H9 (cell line): Measurements from ENCODE around the gene ARMC2. TPM values are rescaled to one million over a fixed set of nuclear protein-coding genes. Genes with fewer than 3 reads are reported as not detected.

Experiments used
- DNase-seq: peaks from one replicate; pipeline ENCODE4 v3.0.0-alpha.2; 2017
- H2AFZ ChIP-seq: one replicate; pipeline ENCODE4 v1.6.1; 2013; ENCODE audit warnings: mild to moderate bottlenecking, low read length, control low read depth, moderate library complexity
- H2AK5ac ChIP-seq: 2 replicates; pipeline ENCODE4 v1.6.1; 2013; ENCODE audit warnings: low read length, control low read depth, mixed read lengths; ENCODE audit not compliant: insufficient read length
- H2BK120ac ChIP-seq: one replicate; pipeline ENCODE4 v1.6.1; 2013; ENCODE audit warnings: low read depth, mild to moderate bottlenecking, low read length, control low read depth, inconsistent platforms; ENCODE audit not compliant: poor library complexity, severe bottlenecking
- H2BK12ac ChIP-seq: 2 replicates; pipeline ENCODE4 v1.6.1; 2013; ENCODE audit warnings: low read length, control low read depth, mixed read lengths, low read depth; ENCODE audit not compliant: insufficient read length
- H2BK15ac ChIP-seq: 2 replicates; pipeline ENCODE4 v1.6.1; 2013; ENCODE audit warnings: low read depth, low read length, control low read depth
- H2BK20ac ChIP-seq: one replicate; pipeline ENCODE4 v1.6.1; 2013; ENCODE audit warnings: low read depth, mild to moderate bottlenecking, low read length, control low read depth, inconsistent platforms; ENCODE audit not compliant: poor library complexity, severe bottlenecking
- H2BK5ac ChIP-seq: 2 replicates; pipeline ENCODE4 v1.6.1; 2013; ENCODE audit warnings: low read length, control low read depth, mixed read lengths; ENCODE audit not compliant: insufficient read length
- H3K14ac ChIP-seq: 2 replicates; pipeline ENCODE4 v1.6.1; 2013; ENCODE audit warnings: low read length, control low read depth; ENCODE audit not compliant: insufficient read depth
- H3K18ac ChIP-seq: 2 replicates; pipeline ENCODE4 v1.6.1; 2013; ENCODE audit warnings: low read depth, mild to moderate bottlenecking, mixed read lengths, low read length, control low read depth; ENCODE audit not compliant: insufficient read length
- H3K23ac ChIP-seq: 2 replicates; pipeline ENCODE4 v1.6.1; 2013; ENCODE audit warnings: low read length, control low read depth, mixed read lengths, low read depth; ENCODE audit not compliant: insufficient read length
- H3K23me2 ChIP-seq: 2 replicates; pipeline ENCODE4 v1.6.1; 2013; ENCODE audit warnings: low read depth, mild to moderate bottlenecking, mixed read lengths, low read length, control low read depth; ENCODE audit not compliant: insufficient read length, poor library complexity, severe bottlenecking
- H3K27ac ChIP-seq: 2 replicates; pipeline ENCODE4 v1.5.1; 2013; ENCODE audit warnings: low read length, control low read depth, mixed read lengths, low read depth; ENCODE audit not compliant: insufficient read length
- H3K27me3 ChIP-seq: 2 replicates; pipeline ENCODE4 v1.6.1; 2013; ENCODE audit warnings: low read length, control low read depth, inconsistent platforms; ENCODE audit not compliant: insufficient read depth
- H3K4ac ChIP-seq: 2 replicates; pipeline ENCODE4 v1.6.1; 2013; ENCODE audit warnings: low read depth, mild to moderate bottlenecking, control low read depth, inconsistent platforms, low read length, moderate library complexity
- H3K4me1 ChIP-seq: 2 replicates; pipeline ENCODE4 v1.6.1; 2013; ENCODE audit warnings: low read length, control low read depth, inconsistent platforms; ENCODE audit not compliant: insufficient read depth
- H3K4me2 ChIP-seq: 2 replicates; pipeline ENCODE4 v1.6.1; 2013; ENCODE audit warnings: low read length, control low read depth, mixed read lengths; ENCODE audit not compliant: insufficient read length, insufficient read depth
- H3K56ac ChIP-seq: 2 replicates; pipeline ENCODE4 v1.6.1; 2013; ENCODE audit warnings: low read depth, mild to moderate bottlenecking, mixed read lengths, low read length, control low read depth; ENCODE audit not compliant: insufficient read length
- H3K79me1 ChIP-seq: 2 replicates; pipeline ENCODE4 v1.6.1; 2013; ENCODE audit warnings: low read depth, mild to moderate bottlenecking, moderate library complexity, low read length, control low read depth, inconsistent platforms; ENCODE audit not compliant: insufficient read depth, poor library complexity, severe bottlenecking
- H3K79me2 ChIP-seq: 2 replicates; pipeline ENCODE4 v1.6.1; 2013; ENCODE audit warnings: low read length, control low read depth, inconsistent platforms; ENCODE audit not compliant: insufficient read depth
- H3K9ac ChIP-seq: 2 replicates; pipeline ENCODE4 v1.6.1; 2013; ENCODE audit warnings: low read length, control low read depth, mixed read lengths; ENCODE audit not compliant: insufficient read length; ENCODE audit errors: extremely low read depth
- H3K9me3 ChIP-seq: one replicate; pipeline ENCODE4 v1.6.1; 2013; ENCODE audit warnings: low read depth, low read length, inconsistent platforms; ENCODE audit not compliant: control insufficient read depth
- H3T11ph ChIP-seq: one replicate; pipeline ENCODE4 v1.6.1; 2013; ENCODE audit warnings: mild to moderate bottlenecking, low read length, control low read depth, inconsistent platforms
- H4K20me1 ChIP-seq: one replicate; pipeline ENCODE4 v1.6.1; 2013; ENCODE audit not compliant: control insufficient read depth, insufficient read length, insufficient read depth
- H4K5ac ChIP-seq: 2 replicates; pipeline ENCODE4 v1.6.1; 2013; ENCODE audit warnings: low read depth, mild to moderate bottlenecking, mixed read lengths, low read length, control low read depth; ENCODE audit not compliant: insufficient read length
- H4K8ac ChIP-seq: replicated peaks from 2 replicates; pipeline ENCODE4 v1.6.1; 2013; ENCODE audit warnings: low read length, control low read depth, mixed read lengths, low read depth; ENCODE audit not compliant: insufficient read length
- H4K91ac ChIP-seq: 2 replicates; pipeline ENCODE4 v1.6.1; 2013; ENCODE audit warnings: low read depth, mild to moderate bottlenecking, moderate library complexity, mixed read lengths, low read length, control low read depth; ENCODE audit not compliant: insufficient read length
- H3K27ac Mint-ChIP-seq, 3 experiments: 2 replicates in 2 of 3; 3 replicates in 1 of 3; pipeline ENCODE4 v1.8.0; 2020 to 2021; ENCODE audit warnings: mixed read lengths in 3 of 3, mild to moderate bottlenecking in 1 of 3, moderate library complexity in 1 of 3
- H3K27me3 Mint-ChIP-seq: 2 replicates; pipeline ENCODE4 v1.8.0; 2021; ENCODE audit warnings: low read depth, mild to moderate bottlenecking, moderate library complexity, mixed read lengths
- H3K36me3 Mint-ChIP-seq, 3 experiments: 2 replicates in 2 of 3; 3 replicates in 1 of 3; pipeline ENCODE4 v1.8.0; 2020 to 2021; ENCODE audit warnings: low read depth in 3 of 3, mixed read lengths in 3 of 3; ENCODE audit not compliant: insufficient read depth in 1 of 3
- H3K4me1 Mint-ChIP-seq, 2 experiments: 2 replicates each; pipeline ENCODE4 v1.8.0; 2020; ENCODE audit warnings: mixed read lengths in 2 of 2
- H3K4me3 Mint-ChIP-seq, 2 experiments: 2 replicates in 1 of 2; 3 replicates in 1 of 2; pipeline ENCODE4 v1.8.0; 2020 to 2021; ENCODE audit warnings: mild to moderate bottlenecking in 2 of 2, mixed read lengths in 2 of 2, moderate library complexity in 1 of 2
- H3K9me3 Mint-ChIP-seq, 2 experiments: 2 replicates in 1 of 2; 3 replicates in 1 of 2; pipeline ENCODE4 v1.8.0; 2020; ENCODE audit warnings: mild to moderate bottlenecking in 2 of 2, mixed read lengths in 2 of 2, moderate library complexity in 1 of 2
- CTCF ChIP-seq: fragments of 200-600 bp; sonication (generic); conservative IDR thresholded peaks from 3 replicates; pipeline ENCODE4 v1.8.0; 2021; ENCODE audit warnings: antibody characterized with exemption, mild to moderate bottlenecking
- WGBS: extraction: QIAGEN DNeasy Blood & Tissue Kit; methylation state at CpG from one replicate; pipeline ENCODE4 v1.1.7; 2013; ENCODE audit warnings: missing lambda C conversion rate, low lambda C conversion rate, mixed read lengths; ENCODE audit not compliant: insufficient read length; ENCODE audit errors: extremely low coverage; 5-methylcytosine and 5-hydroxymethylcytosine counted together
- total RNA-seq: library from RNA; stranded (reverse); gene quantifications from 2 replicates; pipeline ENCODE4 v1.2.1, GENCODE V29; 2021

Gene ARMC2
- total RNA-seq, 1 experiment from 2014 or later: 2.8 TPM

- peaks cover 2% of the 10 kb centered on the region for H3K27me3 Mint-ChIP-seq
- Histone ChIP-seq H3K79me1 (no peaks in the 10 kb centered on the region), H3K27me3 (no peaks in the 10 kb centered on the region; the same call in 1 of the 2 replicates), H2BK20ac (no peak overlapping the region), H4K5ac (no peak overlapping the region), H2AFZ (no peak overlapping the region), H3K56ac (no peak overlapping the region), H4K91ac (no peak overlapping the region), H3T11ph (no peak overlapping the region), H3K4ac (no peak overlapping the region), H3K23ac (no peak overlapping the region), H3K14ac (no peak overlapping the region), H3K4me1 (peaks cover 2% of the 10 kb centered on the region; the same call in 1 of the 2 replicates), H3K9ac (no peak overlapping the region), H3K18ac (no peak overlapping the region), H2BK5ac (no peak overlapping the region), H3K4me2 (no peak overlapping the region), H3K27ac (no peak overlapping the region), H3K23me2 (no peaks in the 10 kb centered on the region), H4K20me1 (no peaks in the 10 kb centered on the region), H3K9me3 (no peaks in the 10 kb centered on the region), H3K79me2 (no peaks in the 10 kb centered on the region), H4K8ac (no peak overlapping the region), H2BK15ac (no peak overlapping the region), H2AK5ac (no peak overlapping the region), H2BK12ac (no peak overlapping the region), H2BK120ac (no peak overlapping the region)
- no peak overlapping the region for H3K4me3 Mint-ChIP-seq
- no CpG with 5 or more reads among the region's 10 CpGs for WGBS
- peaks cover 17 to 24% of the 10 kb centered on the region in 2 experiments for H3K4me1 Mint-ChIP-seq
- H3K36me3 Mint-ChIP-seq: no peaks in the 10 kb centered on the region
- TF ChIP-seq CTCF: no peak
- DNase-seq: peak; percentile 54
- no peak overlapping the region for H3K27ac Mint-ChIP-seq
- H3K9me3 Mint-ChIP-seq: no peaks in the 10 kb centered on the region
These were observed 97.5 kb downstream of the ARMC2 start for GRCh38 chr6:108945681-108946159.
